SU-DHL-6 (cell line): ENCODE data around the gene UBL5.
"Not testable (repeated sequence)": the region's sequence is repeated elsewhere in the genome, so short reads cannot be mapped to it uniquely, and the experiment has no call there.

ENCODE experiments used
- H2AFZ ChIP-seq: fragments of 200-600 bp; sonication (generic); 2 replicates; pipeline ENCODE4 v1.6.1; 2014; ENCODE audit warnings: low read depth, mild to moderate bottlenecking, moderate library complexity, mixed read lengths, antibody characterized with exemption, low read length; ENCODE audit not compliant: severe bottlenecking
- H3F3A ChIP-seq: fragments of 200-600 bp; shearing (Covaris generic); 2 replicates; pipeline ENCODE4 v1.6.0; 2016; ENCODE audit warnings: antibody characterized with exemption, mild to moderate bottlenecking; ENCODE audit not compliant: insufficient read depth
- H3K27ac ChIP-seq: fragments of 200-600 bp; sonication (generic); 2 replicates; pipeline ENCODE4 v1.5.1; 2016; ENCODE audit warnings: low read depth, mild to moderate bottlenecking, low read length, moderate library complexity, mixed read lengths
- H3K27me3 ChIP-seq: fragments of 200-600 bp; sonication (generic), shearing (Covaris generic); 2 replicates; pipeline ENCODE4 v1.6.0; 2014; ENCODE audit warnings: mild to moderate bottlenecking, low read length
- H3K36me3 ChIP-seq: fragments of 200-600 bp; sonication (generic); 2 replicates; pipeline ENCODE4 v1.6.1; 2014; ENCODE audit warnings: mild to moderate bottlenecking, low read length, mixed read lengths
- H3K4me2 ChIP-seq: fragments of 300-600, 200-600 bp; shearing (Covaris generic), sonication (generic); 2 replicates; pipeline ENCODE4 v1.6.0; 2014; ENCODE audit warnings: low read length, low read depth, mild to moderate bottlenecking; ENCODE audit not compliant: poor library complexity, severe bottlenecking
- H3K4me3 ChIP-seq: fragments of 200-600 bp; sonication (generic); 2 replicates; pipeline ENCODE4 v1.5.1; 2014; ENCODE audit warnings: antibody characterized with exemption, low read length, mild to moderate bottlenecking, mixed read lengths; ENCODE audit not compliant: insufficient read depth, poor library complexity, severe bottlenecking
- H3K79me2 ChIP-seq: fragments of 200-600 bp; sonication (generic); 2 replicates; pipeline ENCODE4 v1.6.1; 2014; ENCODE audit warnings: mild to moderate bottlenecking, low read length, moderate library complexity; ENCODE audit not compliant: insufficient read depth
- H3K9ac ChIP-seq: fragments of 200-600 bp; sonication (generic); 2 replicates; pipeline ENCODE4 v1.7.0; 2014; ENCODE audit warnings: mild to moderate bottlenecking, low read length
- H3K9me2 ChIP-seq: fragments of 200-600 bp; sonication (generic); replicated peaks from 2 replicates; pipeline ENCODE4 v1.6.1; 2014; ENCODE audit warnings: low read length; ENCODE audit not compliant: insufficient read depth
- H3K9me3 ChIP-seq: fragments of 200-600 bp; sonication (generic); 2 replicates; pipeline ENCODE4 v1.6.1; 2014; ENCODE audit warnings: low read length, mixed read lengths; ENCODE audit not compliant: insufficient read depth
- H4K20me1 ChIP-seq: fragments of 200-600 bp; sonication (generic); 2 replicates; pipeline ENCODE4 v1.6.1; 2014; ENCODE audit warnings: low read depth, mild to moderate bottlenecking, antibody characterized with exemption, low read length, moderate library complexity, mixed read lengths
- CTCF ChIP-seq: fragments of 200-600 bp; sonication (generic); IDR thresholded peaks from one replicate; pipeline ENCODE4 v1.5.1; 2017; ENCODE audit warnings: antibody characterized with exemption, mild to moderate bottlenecking, low read length, moderate library complexity; ENCODE audit not compliant: insufficient read depth, poor library complexity, severe bottlenecking
- EZH2phosphoT487 ChIP-seq: fragments of 200-600 bp; sonication (generic), shearing (Covaris generic); conservative IDR thresholded peaks from 2 replicates; pipeline ENCODE4 v1.6.1; 2018; ENCODE audit warnings: mild to moderate bottlenecking, antibody characterized with exemption, low read length, moderate library complexity, mixed read lengths

UBL5 gene

GRCh38 chr19:9827289-9828238 is at the start of gene UBL5:
UBL5 (plus strand) TSS chr19:9827918; CDS start chr19:9828338, 420 bp downstream.
- Histone ChIP-seq H3K9ac (peak within 1 kb of the TSS; percentile 75), H3K27ac (peak within 1 kb of the TSS; percentile 44), H3K36me3 (no peaks in the 10 kb centered on the region), H3K4me2 (peak within 1 kb of the TSS; percentile 82), H3K79me2 (peaks cover 44% of the 10 kb centered on the region), H3K4me3 (peak within 1 kb of the TSS; percentile 85), H3K27me3 (no peaks in the 10 kb centered on the region), H3F3A (no peaks in the 10 kb centered on the region), H3K9me2 (no peaks in the 10 kb centered on the region), H3K9me3 (no peaks in the 10 kb centered on the region), H4K20me1 (no peaks in the 10 kb centered on the region), H2AFZ (peak within 1 kb of the TSS; percentile 37)
- TF ChIP-seq CTCF (no peak), EZH2phosphoT487 (no peak)

DNA sequence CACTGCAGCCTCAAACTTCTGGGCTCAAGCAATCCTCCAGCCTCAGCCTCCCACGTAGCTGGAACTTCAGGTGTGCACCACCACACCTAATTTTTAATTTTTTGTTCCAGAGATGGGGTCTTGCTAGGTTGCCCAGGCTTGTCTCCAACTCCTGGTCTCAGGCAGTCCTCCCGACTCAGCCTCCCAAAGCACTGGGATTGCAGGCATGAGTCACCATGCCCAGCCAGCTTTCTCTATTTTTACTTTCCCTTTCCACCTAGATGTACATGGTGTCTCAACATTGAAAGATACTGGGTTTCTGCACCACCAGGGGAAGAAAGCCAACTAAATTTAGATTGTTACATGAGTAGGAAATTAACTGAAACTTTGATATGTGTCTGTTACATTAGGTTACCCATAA is 45.4 kb upstream of the UBL5 start:
- TF ChIP-seq CTCF, result no peak
- no peak for TF ChIP-seq EZH2phosphoT487
- Histone ChIP-seq H3K36me3 (no peaks in the 10 kb centered on the region), H3K4me3 (no peak overlapping the region), H3K4me2 (no peak overlapping the region), H3K9me2 (no peaks in the 10 kb centered on the region), H3K9me3 (no peaks in the 10 kb centered on the region), H3F3A (no peaks in the 10 kb centered on the region), H3K27me3 (no peaks in the 10 kb centered on the region), H3K9ac (no peak overlapping the region), H3K27ac (no peak overlapping the region), H2AFZ (no peak overlapping the region), H3K79me2 (no peaks in the 10 kb centered on the region), H4K20me1 (no peaks in the 10 kb centered on the region)

DNA sequence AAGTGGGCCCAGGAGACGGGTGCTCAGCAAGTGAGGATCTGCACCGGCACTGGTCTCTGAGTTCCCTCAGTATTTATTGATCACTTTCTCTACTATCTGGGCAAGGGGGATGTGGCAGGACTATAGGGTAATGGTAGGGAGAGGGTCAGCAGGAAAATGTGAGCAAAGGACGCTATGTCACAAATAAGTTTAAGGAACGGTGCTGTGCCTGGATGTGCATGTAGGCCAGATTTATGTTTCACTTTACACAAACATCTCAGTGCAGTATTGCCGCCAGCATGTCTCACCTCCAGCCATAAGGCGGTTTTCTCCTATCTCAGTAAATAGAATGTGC is 43.6 kb upstream of the UBL5 start:
- not testable (repeated sequence) for H2AFZ ChIP-seq, H3K9me2 ChIP-seq, H3K36me3 ChIP-seq, H3K4me2 ChIP-seq, H3K27ac ChIP-seq, H3K4me3 ChIP-seq, H3K9ac ChIP-seq, H3K27me3 ChIP-seq, H4K20me1 ChIP-seq, H3F3A ChIP-seq, H3K79me2 ChIP-seq, H3K9me3 ChIP-seq
